ENCODE results near the gene IGSF9.

GRCh38 chr1:159992161-159992560 is 46.7 kb upstream of the IGSF9 start:
- TF ChIP-seq POLR2AphosphoS5 (IDR thresholded peaks at IDR 0.05; ENCODE audit: low read depth, low read length) (no peak), TAF1 (IDR thresholded peaks at IDR 0.05; ENCODE audit: borderline replicate concordance, low read depth, low read length) (no peak), POLR2A (IDR thresholded peaks at IDR 0.05; ENCODE audit: low read depth, low read length) (no peak)

Measured in GM12892 (cell line).